Activated T-cell treated with anti-CD3 and anti-CD28 coated beads for 4 hours (primary cell): ENCODE measurements around the gene ZNF281.
"Not testable (repeated sequence)": the region's sequence is repeated elsewhere in the genome, so short reads cannot be mapped to it uniquely, and the experiment has no call there.

Experiments
- DNase-seq: peaks from one replicate; pipeline ENCODE4 v3.0.0-alpha.2; 2020

ZNF281 gene

GRCh38 chr1:200409761-200410565 lies at the start of gene ZNF281:
Gene ZNF281, minus strand, starts transcription at chr1:200410036. Its CDS starts 331 bp downstream, at chr1:200409705.
- peak; percentile 92 for DNase-seq

- no peak for DNase-seq
Measured at GRCh38 chr1:200458780-200459179, 48.9 kb upstream of the ZNF281 start.

- no peak for DNase-seq
Measured at GRCh38 chr1:200457810-200458209, 48.0 kb upstream of the ZNF281 start.

- DNase-seq = no peak
Measured at GRCh38 chr1:200454425-200454824, 44.6 kb upstream of the ZNF281 start.

GRCh38 chr1:200453553-200453905 lies 43.7 kb upstream of the ZNF281 start:
- DNase-seq = no peak

- DNase-seq = no peak
Measured at GRCh38 chr1:200452850-200453552, 43.2 kb upstream of the ZNF281 start.

GRCh38 chr1:200448034-200448762 lies 38.4 kb upstream of the ZNF281 start:
- no peak for DNase-seq

- DNase-seq = no peak
Measured at GRCh38 chr1:200445213-200445612, 35.4 kb upstream of the ZNF281 start.

GRCh38 chr1:200444478-200444877 lies 34.6 kb upstream of the ZNF281 start:
- no peak for DNase-seq

GRCh38 chr1:200443860-200444259 lies 34.0 kb upstream of the ZNF281 start:
- DNase-seq = no peak

- no peak for DNase-seq
Measured at GRCh38 chr1:200442537-200443156, 32.8 kb upstream of the ZNF281 start.

GRCh38 chr1:200442023-200442422 lies 32.2 kb upstream of the ZNF281 start:
- DNase-seq = no peak

GRCh38 chr1:200438911-200439310 lies 29.1 kb upstream of the ZNF281 start:
- no peak for DNase-seq

- not testable (repeated sequence) for DNase-seq
Measured at GRCh38 chr1:200438413-200438812, 28.6 kb upstream of the ZNF281 start.

- no peak for DNase-seq
Measured at GRCh38 chr1:200437556-200438203, 27.8 kb upstream of the ZNF281 start.

- no peak for DNase-seq
Measured at GRCh38 chr1:200437088-200437487, 27.3 kb upstream of the ZNF281 start.

- no peak for DNase-seq
Measured at GRCh38 chr1:200436436-200436835, 26.6 kb upstream of the ZNF281 start.

GRCh38 chr1:200435200-200435780 lies 25.5 kb upstream of the ZNF281 start:
- no peak for DNase-seq

GRCh38 chr1:200433586-200433985 lies 23.8 kb upstream of the ZNF281 start:
- DNase-seq = no peak

GRCh38 chr1:200432586-200432985 lies 22.8 kb upstream of the ZNF281 start:
- DNase-seq = no peak

GRCh38 chr1:200429221-200429751 lies 19.4 kb upstream of the ZNF281 start:
- no peak for DNase-seq
